Endothelial cell of hepatic sinusoid (primary cell): ENCODE results near the gene RMRP.
"Not testable (repeated sequence)": the region's sequence is repeated elsewhere in the genome, so short reads cannot be mapped to it uniquely, and the experiment has no call there.

Experiments used
- in situ Hi-C: cut with HindIII; loops from 2 replicates; pipeline ENCODE4 v1.10.0; 2017; ENCODE audit warnings: low sequenced_read_pairs

Gene RMRP

GRCh38 chr9:35616681-35617459, 40.9 kb downstream of the RMRP start:
- in situ Hi-C loops = no loop called here

- in situ Hi-C loops = no loop called here
Observed at GRCh38 chr9:35615981-35616680, 41.7 kb downstream of the RMRP start.

GRCh38 chr9:35612843-35613242, 45.0 kb downstream of the RMRP start:
- in situ Hi-C loops = no loop called here

DNA sequence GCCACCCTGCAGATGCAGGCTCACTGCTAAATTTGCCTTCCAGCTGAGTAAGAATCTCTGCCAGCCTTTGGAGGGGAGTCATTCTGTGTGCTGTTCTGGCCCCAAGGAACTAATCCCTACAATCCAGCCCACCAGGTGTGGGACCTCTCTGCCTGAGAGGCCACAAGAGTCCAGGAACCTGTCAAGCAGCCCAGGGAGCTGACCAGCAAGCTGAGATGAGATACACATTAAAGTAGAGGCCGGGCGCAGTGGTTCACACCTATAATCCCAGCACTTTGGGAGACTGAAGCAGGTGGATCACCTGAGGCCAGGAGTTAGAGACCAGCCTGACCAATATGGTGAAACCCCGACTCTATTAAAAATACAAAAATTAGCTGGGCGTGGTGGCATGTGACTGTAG, 45.8 kb downstream of the RMRP start:
- in situ Hi-C loops = not testable (repeated sequence)

DNA sequence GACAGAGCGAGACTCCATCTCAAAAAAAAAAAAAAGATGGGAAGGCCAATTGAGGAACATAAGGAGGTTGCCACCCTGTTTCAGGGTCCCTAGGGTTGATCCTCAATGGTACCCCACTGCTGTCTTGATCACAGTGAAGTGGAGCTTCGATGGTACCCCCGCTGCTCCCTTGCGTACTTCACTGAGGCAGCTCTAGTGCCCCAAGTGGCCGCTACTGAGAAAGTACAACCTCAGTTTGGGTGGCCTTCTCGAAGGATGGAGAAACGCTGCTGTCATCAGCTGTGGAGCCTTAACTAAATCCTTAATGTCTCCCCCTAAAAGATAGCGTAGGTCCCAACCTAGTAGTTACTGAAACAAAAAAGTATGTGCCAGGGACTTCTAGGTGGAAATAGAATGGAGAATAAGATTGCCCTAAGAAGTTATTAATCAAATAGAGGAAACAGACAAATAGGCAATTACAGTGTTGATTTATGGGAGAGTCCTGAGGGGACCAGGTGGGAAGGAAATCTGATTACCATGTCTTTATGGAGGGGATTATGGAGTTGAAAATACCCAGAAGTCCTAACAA, 46.5 kb downstream of the RMRP start:
- in situ Hi-C loops = no loop called here

GRCh38 chr9:35609820-35610163, 48.0 kb downstream of the RMRP start:
- in situ Hi-C loops = no loop called here

GRCh38 chr9:35609001-35609819, 48.6 kb downstream of the RMRP start:
- in situ Hi-C loops = no loop called here

DNA sequence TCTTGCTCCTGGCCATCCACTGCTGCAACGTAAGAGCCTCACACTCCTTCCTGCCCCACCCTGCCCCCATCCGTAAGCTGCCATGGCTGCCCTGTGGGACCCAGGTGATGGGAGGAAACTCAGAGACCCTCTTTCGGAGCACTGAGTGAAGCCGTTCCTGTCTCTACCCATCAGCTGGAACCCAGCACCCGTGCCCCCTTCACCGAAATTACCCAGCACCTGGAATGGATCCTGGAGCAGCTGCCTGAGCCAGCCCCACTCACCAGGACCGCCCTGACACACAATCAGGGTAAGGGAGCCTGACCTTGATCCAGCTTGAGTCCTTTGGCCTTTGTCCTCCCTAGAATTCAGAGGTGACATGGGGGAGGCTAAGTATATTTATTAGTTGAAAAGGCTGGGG, 49.6 kb downstream of the RMRP start:
- in situ Hi-C loops = no loop called here
